PC-9 (cell line): ENCODE measurements around the gene HSPA1A. TPM values are rescaled to one million over a fixed set of nuclear protein-coding genes. Genes with fewer than 3 reads are reported as not detected.

Source experiments
- BruUV-seq: library from RNA; stranded (reverse); fragments of 400-500 nt; replicated peaks from 2 replicates; lab custom pipeline; 2021; lab: Mats Ljungman, UMichigan
- CTCF ChIA-PET: fragments of 300-600 bp; sonication (Branson Sonifier 250); formaldehyde crosslinking; loops from one replicate; lab custom pipeline; 2022; ENCODE audit warnings: antibody characterized with exemption; lab: Charles Lee
- POLR2A ChIA-PET: fragments of 300-600 bp; sonication (Branson Sonifier 250); formaldehyde crosslinking; loops from one replicate; lab custom pipeline; 2022; ENCODE audit warnings: antibody characterized with exemption; ENCODE audit not compliant: unreplicated experiment; lab: Charles Lee
- DNase-seq, 2 experiments: peaks; one replicate each; pipeline versions ENCODE4 v3.0.0 to v3.0.0-alpha.2; 2015 to 2022; ENCODE audit warnings: mixed read lengths in 1 of 2
- H2AFZ ChIP-seq: fragments of 200-600 bp; sonication (generic); 2 replicates; pipeline ENCODE4 v1.8.1; 2017; ENCODE audit warnings: antibody characterized with exemption
- H3F3A ChIP-seq: fragments of 200-600 bp; sonication (generic); 2 replicates; pipeline ENCODE4 v1.8.1; 2017; ENCODE audit warnings: antibody characterized with exemption, mild to moderate bottlenecking, low read depth; ENCODE audit not compliant: insufficient read depth
- H3K27ac ChIP-seq: fragments of 200-600 bp; sonication (generic); 2 replicates; pipeline ENCODE4 v1.6.1; 2016; ENCODE audit warnings: mixed run types
- H3K27me3 ChIP-seq: fragments of 200-600 bp; sonication (generic); 2 replicates; pipeline ENCODE4 v1.6.1; 2016; ENCODE audit warnings: low read depth, mixed run types; ENCODE audit not compliant: insufficient read depth
- H3K36me3 ChIP-seq: fragments of 200-600 bp; sonication (generic); 2 replicates; pipeline ENCODE4 v1.6.1; 2016; ENCODE audit warnings: low read depth, mixed run types
- H3K4me1 ChIP-seq: fragments of 200-600 bp; sonication (generic); replicated peaks from 2 replicates; pipeline ENCODE4 v1.6.1; 2016; ENCODE audit warnings: mixed run types; ENCODE audit not compliant: insufficient read depth
- H3K4me2 ChIP-seq: fragments of 200-600 bp; sonication (generic); 2 replicates; pipeline ENCODE4 v1.6.1; 2017; ENCODE audit warnings: mixed run types
- H3K4me3 ChIP-seq: fragments of 200-600 bp; sonication (generic); 2 replicates; pipeline ENCODE4 v1.6.1; 2016; ENCODE audit warnings: mixed run types
- H3K79me2 ChIP-seq: fragments of 200-600 bp; sonication (generic); 2 replicates; pipeline ENCODE4 v1.6.1; 2017; ENCODE audit warnings: low read depth, mixed run types
- H3K9me2 ChIP-seq: fragments of 200-600 bp; sonication (generic); 2 replicates; pipeline ENCODE4 v1.8.1; 2017; ENCODE audit warnings: mild to moderate bottlenecking; ENCODE audit not compliant: insufficient read depth
- H3K9me3 ChIP-seq: fragments of 200-600 bp; sonication (generic); 2 replicates; pipeline ENCODE4 v1.8.1; 2016; ENCODE audit warnings: low read depth; ENCODE audit not compliant: insufficient read depth
- H4K20me1 ChIP-seq: fragments of 200-600 bp; sonication (generic); 2 replicates; pipeline ENCODE4 v1.8.1; 2017; ENCODE audit not compliant: insufficient read depth
- EZH2 ChIP-seq: fragments of 200-600 bp; sonication (generic); IDR thresholded peaks from 2 replicates; pipeline ENCODE4 v1.8.0; 2017; ENCODE audit warnings: antibody characterized with exemption, low read depth
- intact Hi-C: fragments of 100-400 bp; cut with micrococcal nuclease; formaldehyde crosslinking; loops from one replicate; pipeline ENCODE4 v1.10.0; 2022; ENCODE audit not compliant: unreplicated experiment
- total RNA-seq: library from RNA; stranded (reverse); gene quantifications from 2 replicates; pipeline ENCODE4 v1.2.3, GENCODE V29; 2021
- TF ChIP-seq, protein P1 (sequence below): fragments of 200-600 bp; sonication (generic); conservative IDR thresholded peaks from 2 replicates; pipeline ENCODE4 v1.6.1; 2017; ENCODE audit warnings: mixed run types, antibody characterized with exemption, mild to moderate bottlenecking, moderate library complexity

Gene HSPA1A
- total RNA-seq, 1 experiment from 2014 or later: 385 TPM

DNA sequence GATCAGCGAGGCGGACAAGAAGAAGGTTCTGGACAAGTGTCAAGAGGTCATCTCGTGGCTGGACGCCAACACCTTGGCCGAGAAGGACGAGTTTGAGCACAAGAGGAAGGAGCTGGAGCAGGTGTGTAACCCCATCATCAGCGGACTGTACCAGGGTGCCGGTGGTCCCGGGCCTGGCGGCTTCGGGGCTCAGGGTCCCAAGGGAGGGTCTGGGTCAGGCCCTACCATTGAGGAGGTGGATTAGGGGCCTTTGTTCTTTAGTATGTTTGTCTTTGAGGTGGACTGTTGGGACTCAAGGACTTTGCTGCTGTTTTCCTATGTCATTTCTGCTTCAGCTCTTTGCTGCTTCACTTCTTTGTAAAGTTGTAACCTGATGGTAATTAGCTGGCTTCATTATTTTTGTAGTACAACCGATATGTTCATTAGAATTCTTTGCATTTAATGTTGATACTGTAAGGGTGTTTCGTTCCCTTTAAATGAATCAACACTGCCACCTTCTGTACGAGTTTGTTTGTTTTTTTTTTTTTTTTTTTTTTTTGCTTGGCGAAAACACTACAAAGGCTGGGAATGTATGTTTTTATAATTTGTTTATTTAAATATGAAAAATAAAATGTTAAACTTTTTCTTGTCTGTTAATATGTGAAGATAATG, 14.4 kb downstream of the HSPA1A start:
- no TSS peak for BruUV-seq
- Histone ChIP-seq H3K36me3 (no peaks in the 10 kb centered on the region), H4K20me1 (peaks cover 24% of the 10 kb centered on the region), H3K4me2 (peak overlapping the region; percentile 88), H3K27ac (peak overlapping the region; percentile 24; the same call in 1 of the 2 replicates), H3K27me3 (no peaks in the 10 kb centered on the region), H2AFZ (no peak overlapping the region), H3F3A (peaks cover 54% of the 10 kb centered on the region), H3K79me2 (peaks cover 53% of the 10 kb centered on the region), H3K4me1 (peaks cover 40% of the 10 kb centered on the region), H3K9me2 (no peaks in the 10 kb centered on the region), H3K9me3 (no peaks in the 10 kb centered on the region), H3K4me3 (peak overlapping the region; percentile 67)
- intact Hi-C loops: loop anchor here (1.0 to 10.0 kb wide), 8 partner anchors 15 to 1145 kb away; partner anchors contain the start of genes ATP6V1G2, DDX39B, EHMT2 and HSPA1A
- DNase-seq: peak in 1 of 2 experiments; percentile 64
- TF ChIP-seq EZH2: no peak
- TF ChIP-seq, protein P1, sequence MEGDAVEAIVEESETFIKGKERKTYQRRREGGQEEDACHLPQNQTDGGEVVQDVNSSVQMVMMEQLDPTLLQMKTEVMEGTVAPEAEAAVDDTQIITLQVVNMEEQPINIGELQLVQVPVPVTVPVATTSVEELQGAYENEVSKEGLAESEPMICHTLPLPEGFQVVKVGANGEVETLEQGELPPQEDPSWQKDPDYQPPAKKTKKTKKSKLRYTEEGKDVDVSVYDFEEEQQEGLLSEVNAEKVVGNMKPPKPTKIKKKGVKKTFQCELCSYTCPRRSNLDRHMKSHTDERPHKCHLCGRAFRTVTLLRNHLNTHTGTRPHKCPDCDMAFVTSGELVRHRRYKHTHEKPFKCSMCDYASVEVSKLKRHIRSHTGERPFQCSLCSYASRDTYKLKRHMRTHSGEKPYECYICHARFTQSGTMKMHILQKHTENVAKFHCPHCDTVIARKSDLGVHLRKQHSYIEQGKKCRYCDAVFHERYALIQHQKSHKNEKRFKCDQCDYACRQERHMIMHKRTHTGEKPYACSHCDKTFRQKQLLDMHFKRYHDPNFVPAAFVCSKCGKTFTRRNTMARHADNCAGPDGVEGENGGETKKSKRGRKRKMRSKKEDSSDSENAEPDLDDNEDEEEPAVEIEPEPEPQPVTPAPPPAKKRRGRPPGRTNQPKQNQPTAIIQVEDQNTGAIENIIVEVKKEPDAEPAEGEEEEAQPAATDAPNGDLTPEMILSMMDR: peak; percentile 69
- POLR2A ChIA-PET: interaction anchor here (1.2 kb wide), 1 partner anchor 169 kb away, joined by 4 read pairs; the partner anchor contains the start of gene C6orf47
- CTCF ChIA-PET: interaction anchor here (0.6 to 1.0 kb wide), 4 partner anchors 42 to 1123 kb away, joined by 3 to 11 read pairs (median 6); partner anchors contain the start of gene HLA-DMA

DNA sequence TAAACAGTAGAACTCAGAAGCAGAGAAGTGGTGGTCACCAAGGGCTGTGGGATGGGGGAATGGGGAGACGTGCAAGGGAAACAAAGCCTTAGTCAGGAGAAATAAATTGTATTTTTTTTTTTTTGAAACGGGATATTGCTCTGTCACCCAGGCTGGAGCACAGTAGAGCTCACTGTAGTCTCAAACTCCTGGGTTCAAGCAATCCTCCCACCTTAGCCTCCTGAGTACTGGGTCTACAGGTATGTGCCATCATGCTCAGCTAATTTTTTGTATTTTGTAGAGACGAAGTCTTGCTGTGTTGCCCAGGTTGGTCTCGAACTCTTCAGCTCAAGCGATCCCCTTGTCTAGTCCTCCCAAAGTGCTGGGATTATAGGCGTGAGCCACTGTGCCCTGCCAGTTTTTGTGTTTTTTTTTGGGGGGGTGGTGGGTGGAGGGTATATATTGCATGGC, 15.6 kb downstream of the HSPA1A start:
- Histone ChIP-seq H2AFZ (no peak overlapping the region), H3F3A (peaks cover 49% of the 10 kb centered on the region), H4K20me1 (peaks cover 24% of the 10 kb centered on the region), H3K4me1 (peaks cover 28% of the 10 kb centered on the region), H3K4me2 (peak overlapping the region; percentile 88), H3K27me3 (no peaks in the 10 kb centered on the region), H3K79me2 (peaks cover 65% of the 10 kb centered on the region), H3K27ac (peak overlapping the region; percentile 24), H3K4me3 (peak overlapping the region; percentile 67), H3K9me3 (no peaks in the 10 kb centered on the region), H3K36me3 (0 out of 2 replicates have a peak, but pooled peaks cover under 1% of the 10 kb centered on the region), H3K9me2 (no peaks in the 10 kb centered on the region)
- CTCF ChIA-PET: interaction anchor here (0.6 to 0.7 kb wide), 2 partner anchors 35 to 166 kb away, joined by 7 to 11 read pairs; partner anchors contain the start of genes GPANK1 and VARS1
- TF ChIP-seq, protein P1: no peak
- no peak for TF ChIP-seq EZH2
- no peak for DNase-seq
- POLR2A ChIA-PET: interaction anchor here (0.6 to 1.2 kb wide), 2 partner anchors 16 to 170 kb away, joined by 4 to 5 read pairs; partner anchors contain the start of gene C6orf47
- intact Hi-C loops: loop anchor here (1.0 to 5.0 kb wide), 6 partner anchors 16 to 121 kb away; partner anchors contain the start of genes EHMT2, HSPA1A, HSPA1L and SLC44A4
- BruUV-seq: no TSS peak
